OCI-LY3 (cell line): Measurements from ENCODE around the gene ESR1.

Experiments used
- H2AFZ ChIP-seq: fragments of 200-600, 300-600 bp; shearing (Covaris generic); 2 replicates; pipeline ENCODE4 v1.6.0; 2014; ENCODE audit warnings: antibody characterized with exemption, low read depth, low read length
- H3K27ac ChIP-seq: fragments of 200-600, 300-600 bp; sonication (generic); 2 replicates; pipeline ENCODE4 v1.5.1; 2014; ENCODE audit warnings: mild to moderate bottlenecking, low read length, moderate library complexity, mixed read lengths
- H3K27me3 ChIP-seq: fragments of 200-600, 300-600 bp; sonication (generic); 2 replicates; pipeline ENCODE4 v1.6.1; 2014; ENCODE audit warnings: low read depth, low read length, mixed read lengths
- H3K36me3 ChIP-seq: fragments of 200-600, 300-600 bp; sonication (generic); replicated peaks from 2 replicates; pipeline ENCODE3; 2014; ENCODE audit warnings: low read depth, low read length, mixed read lengths
- H3K4me1 ChIP-seq: fragments of 300-600, 200-600 bp; sonication (generic); 2 replicates; pipeline ENCODE4 v1.6.1; 2014; ENCODE audit warnings: low read length, mixed read lengths
- H3K4me2 ChIP-seq: fragments of 200-600, 300-600 bp; sonication (generic); 2 replicates; pipeline ENCODE4 v1.6.1; 2014; ENCODE audit warnings: low read length, mixed read lengths
- H3K4me3 ChIP-seq: fragments of 300-600, 200-600 bp; sonication (generic); 2 replicates; pipeline ENCODE4 v1.5.1; 2014; ENCODE audit warnings: antibody characterized with exemption, mild to moderate bottlenecking, low read length, moderate library complexity
- H3K79me2 ChIP-seq: fragments of 300-600, 200-600 bp; shearing (Covaris generic); 2 replicates; pipeline ENCODE4 v1.6.1; 2014; ENCODE audit warnings: mild to moderate bottlenecking, low read length, mixed read lengths
- H3K9ac ChIP-seq: fragments of 300-600, 200-600 bp; shearing (Covaris generic); 2 replicates; pipeline ENCODE4 v1.6.0; 2014; ENCODE audit warnings: mild to moderate bottlenecking, low read length, moderate library complexity
- H3K9me3 ChIP-seq: fragments of 200-600, 300-600 bp; shearing (Covaris generic); 2 replicates; pipeline ENCODE4 v1.6.1; 2014; ENCODE audit warnings: low read length, mixed read lengths; ENCODE audit not compliant: insufficient read depth
- H4K20me1 ChIP-seq: fragments of 200-600, 300-600 bp; sonication (generic); 2 replicates; pipeline ENCODE4 v1.6.1; 2016; ENCODE audit warnings: low read length, mixed read lengths; ENCODE audit not compliant: insufficient read depth
- CTCF ChIP-seq: fragments of 200-600, 300-600 bp; sonication (generic); IDR thresholded peaks from 2 replicates; pipeline ENCODE4 v1.5.1; 2014; ENCODE audit warnings: antibody characterized with exemption, low read length, low read depth
- EZH2phosphoT487 ChIP-seq: fragments of 200-600 bp; shearing (Covaris generic); IDR thresholded peaks from 2 replicates; pipeline ENCODE4 v1.6.1; 2018; ENCODE audit warnings: antibody characterized with exemption, mixed run types, low read depth

Gene ESR1

GRCh38 chr6:151835396-151835795 lies 27.9 kb downstream of the ESR1 start:
- 0 out of 2 replicates have a peak, but pooled peaks cover 3% of the 10 kb centered on the region for H3K27me3 ChIP-seq
- H2AFZ ChIP-seq = no peak overlapping the region
- TF ChIP-seq CTCF (no peak), EZH2phosphoT487 (no peak)
- H3K4me2 ChIP-seq = no peak overlapping the region
- no peaks in the 10 kb centered on the region for H3K4me1 ChIP-seq
- H4K20me1 ChIP-seq = no peaks in the 10 kb centered on the region
- H3K9me3 ChIP-seq = no peaks in the 10 kb centered on the region
- H3K36me3 ChIP-seq = no peaks in the 10 kb centered on the region
- H3K27ac ChIP-seq = no peak overlapping the region
- no peaks in the 10 kb centered on the region for H3K79me2 ChIP-seq
- H3K4me3 ChIP-seq = no peak overlapping the region
- no peak overlapping the region for H3K9ac ChIP-seq

GRCh38 chr6:151837223-151837622 lies 29.7 kb downstream of the ESR1 start:
- TF ChIP-seq CTCF (no peak), EZH2phosphoT487 (no peak)
- Histone ChIP-seq H4K20me1 (no peaks in the 10 kb centered on the region), H3K27me3 (no peaks in the 10 kb centered on the region), H3K27ac (no peak overlapping the region), H3K9me3 (no peaks in the 10 kb centered on the region), H3K4me1 (no peaks in the 10 kb centered on the region), H3K79me2 (no peaks in the 10 kb centered on the region), H2AFZ (no peak overlapping the region), H3K9ac (no peak overlapping the region), H3K4me2 (no peak overlapping the region), H3K4me3 (no peak overlapping the region), H3K36me3 (no peaks in the 10 kb centered on the region)

GRCh38 chr6:151842816-151843215 lies 35.3 kb downstream of the ESR1 start:
- no peaks in the 10 kb centered on the region for H3K27me3 ChIP-seq
- TF ChIP-seq CTCF (no peak), EZH2phosphoT487 (no peak)
- H3K4me1 ChIP-seq = no peaks in the 10 kb centered on the region
- H3K27ac ChIP-seq = no peak overlapping the region
- no peak overlapping the region for H3K4me3 ChIP-seq
- H4K20me1 ChIP-seq = no peaks in the 10 kb centered on the region
- no peaks in the 10 kb centered on the region for H3K36me3 ChIP-seq
- H3K79me2 ChIP-seq = no peaks in the 10 kb centered on the region
- H3K9me3 ChIP-seq = no peaks in the 10 kb centered on the region
- no peak overlapping the region for H3K4me2 ChIP-seq
- H2AFZ ChIP-seq = no peak overlapping the region
- H3K9ac ChIP-seq = no peak overlapping the region

- H3K4me3 ChIP-seq = no peak overlapping the region
- H3K36me3 ChIP-seq = no peaks in the 10 kb centered on the region
- H3K9ac ChIP-seq = no peak overlapping the region
- no peak for TF ChIP-seq EZH2phosphoT487
- TF ChIP-seq CTCF = no peak
- H2AFZ ChIP-seq = no peak overlapping the region
- H4K20me1 ChIP-seq = no peaks in the 10 kb centered on the region
- H3K27me3 ChIP-seq = no peaks in the 10 kb centered on the region
- no peak overlapping the region for H3K4me2 ChIP-seq
- H3K9me3 ChIP-seq = no peaks in the 10 kb centered on the region
- H3K4me1 ChIP-seq = no peaks in the 10 kb centered on the region
- no peaks in the 10 kb centered on the region for H3K79me2 ChIP-seq
- no peak overlapping the region for H3K27ac ChIP-seq
Measured at GRCh38 chr6:151847064-151847463, 39.6 kb downstream of the ESR1 start.
